GM20000 (cell line): ENCODE data around the gene PMVK.

Experiments used
- DNase-seq: peaks from one replicate; pipeline ENCODE4 v3.0.0; 2012; ENCODE audit warnings: low spot score
- CTCF ChIP-seq: IDR thresholded peaks from 2 replicates; pipeline ENCODE4 v1.5.1; 2012; ENCODE audit warnings: mild to moderate bottlenecking, control low read depth; ENCODE audit errors: extremely low read depth, missing control alignments

The PMVK gene

GRCh38 chr1:154974808-154975408 lies 38.4 kb upstream of the PMVK start:
- peak; percentile 87 for DNase-seq
- TF ChIP-seq CTCF = no peak

GRCh38 chr1:154974102-154974807 lies 37.7 kb upstream of the PMVK start, which contains the start of gene CKS1B:
Gene CKS1B, plus strand, starts transcription at chr1:154974681. Its CDS starts 65 bp downstream, at chr1:154974746.
- peak; percentile 92 for DNase-seq
- TF ChIP-seq CTCF = no peak

GRCh38 chr1:154973344-154974101 lies 37.0 kb upstream of the PMVK start:
- peak; percentile 88 for DNase-seq
- no peak for TF ChIP-seq CTCF

GRCh38 chr1:154972517-154973343 lies 36.2 kb upstream of the PMVK start:
- TF ChIP-seq CTCF = no peak
- no peak for DNase-seq

GRCh38 chr1:154972213-154972516 lies 35.6 kb upstream of the PMVK start:
- no peak for TF ChIP-seq CTCF

GRCh38 chr1:154971341-154971998 lies 35.0 kb upstream of the PMVK start:
- no peak for DNase-seq
- no peak for TF ChIP-seq CTCF

More at GRCh38 chr1:154972213-154972516, 35.6 kb upstream of the PMVK start:
- DNase-seq = no peak
